NCI-H128 (cell line): ENCODE data around the gene PYGO2.
A peak's percentile ranks its signal among the peaks of the same experiment; 100 is the strongest.

Experiments used
- DNase-seq: peaks from one replicate; lab custom pipeline; 2025; ENCODE audit not compliant: unreplicated experiment; lab: John Stamatoyannopoulos, UW

PYGO2 gene

DNA sequence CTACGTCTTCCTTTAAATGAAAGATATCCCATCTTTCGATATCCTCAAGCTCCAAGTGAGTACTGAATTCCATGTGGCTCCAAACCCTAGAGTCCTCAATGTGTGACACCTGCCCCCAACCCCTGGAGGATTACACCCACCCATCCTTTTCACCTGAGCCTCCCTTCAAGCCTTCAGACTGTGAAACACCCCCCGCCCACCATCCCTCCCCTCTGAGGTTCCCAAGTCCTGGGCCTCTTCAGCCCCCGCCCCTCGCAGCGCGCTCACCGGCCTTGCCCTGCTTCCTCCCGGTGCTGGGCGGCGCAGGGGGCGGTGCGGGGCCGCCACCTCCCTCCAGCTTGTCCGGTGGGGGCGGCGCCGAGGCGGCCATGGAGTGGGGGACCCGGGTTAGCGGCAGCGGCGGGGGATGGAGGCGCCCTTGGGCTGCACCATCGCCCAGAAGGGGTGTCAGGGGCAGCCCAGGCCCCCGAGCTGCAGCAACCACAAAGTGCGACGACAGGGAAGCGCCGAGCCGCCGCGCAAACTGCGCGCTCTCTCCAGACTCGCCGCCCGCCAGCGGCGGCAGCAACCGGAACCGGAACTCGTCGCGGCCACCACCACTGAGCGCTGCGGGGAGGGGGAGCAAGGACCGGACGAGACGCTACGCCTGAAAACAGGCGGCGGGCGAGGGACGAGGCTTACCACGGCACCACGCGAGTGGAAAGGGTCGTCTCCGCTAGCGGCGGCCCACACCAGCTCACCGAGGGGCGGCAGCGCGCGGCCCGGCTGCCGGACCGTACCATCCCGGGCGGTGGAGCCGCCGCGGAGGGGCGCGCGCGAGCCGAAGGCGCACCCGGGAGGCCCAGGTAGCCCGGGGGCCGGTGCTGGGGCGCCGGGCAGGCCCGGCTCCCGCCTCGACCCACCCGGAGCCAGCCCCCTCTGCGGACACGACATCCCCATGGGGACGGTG is at the start of gene PYGO2:
PYGO2 (minus strand) TSS at position 576 of the 949 bp plus-strand sequence; CDS start at position 370, 206 bp downstream.
- DNase-seq: peak; percentile 53

- DNase-seq: no peak
Observed at GRCh38 chr1:155011004-155011416, 49.4 kb upstream of the PYGO2 start.

DNA sequence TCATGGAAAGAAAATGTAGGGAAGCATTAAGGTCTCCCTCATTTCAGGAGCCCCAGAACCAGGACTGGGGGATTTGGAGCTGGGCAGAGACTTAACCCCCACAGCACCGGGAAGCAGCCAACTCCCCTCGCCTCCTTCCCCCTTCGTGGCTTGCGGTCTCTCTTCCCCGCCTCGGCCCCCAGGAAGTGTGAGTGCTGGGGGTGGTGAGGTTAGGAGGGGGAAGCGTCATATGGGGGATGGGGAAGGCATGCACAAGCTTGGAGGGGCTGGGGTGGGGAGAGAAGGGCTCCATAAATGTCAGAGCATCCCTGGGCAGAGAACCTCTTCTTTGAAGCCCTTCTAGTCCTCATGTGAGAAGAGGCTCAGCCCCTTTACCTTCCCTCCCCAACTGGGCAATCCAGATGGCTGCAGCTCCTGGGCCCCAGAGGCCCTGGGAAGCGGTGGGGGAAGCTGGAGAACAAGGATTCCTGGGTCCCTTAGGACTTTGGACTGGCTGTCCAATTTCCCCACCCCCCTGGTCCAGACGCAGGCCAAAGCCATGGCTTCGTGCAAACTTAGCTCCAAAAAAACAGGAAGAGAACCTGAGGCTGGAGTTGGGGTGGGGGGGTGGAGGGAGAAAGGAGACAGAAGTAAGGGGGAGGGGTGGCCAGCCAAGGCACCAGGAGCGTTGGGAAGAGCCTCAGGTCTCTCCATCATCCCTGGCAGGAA is 48.8 kb upstream of the PYGO2 start:
- DNase-seq: no peak

DNA sequence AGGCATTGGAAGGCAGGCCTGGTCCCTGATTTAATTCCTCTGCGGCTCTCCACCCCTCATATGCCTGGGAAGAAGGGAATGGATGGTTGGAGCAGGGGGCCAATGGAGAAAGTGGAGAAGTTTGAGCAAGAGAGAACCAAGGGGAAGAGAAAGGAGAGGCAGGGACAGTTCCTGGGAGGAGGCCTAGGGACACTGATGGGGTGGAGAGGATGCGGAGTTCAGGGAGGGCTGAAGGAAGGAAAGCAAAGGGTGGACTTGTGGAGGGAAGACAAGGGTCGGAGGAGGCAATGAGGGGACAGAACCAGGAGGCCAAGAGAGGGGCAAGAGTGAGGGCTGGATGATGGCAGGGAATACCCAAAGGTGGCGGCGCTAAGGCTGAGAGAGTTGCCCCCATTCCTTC is 48.2 kb upstream of the PYGO2 start:
- no peak for DNase-seq

DNA sequence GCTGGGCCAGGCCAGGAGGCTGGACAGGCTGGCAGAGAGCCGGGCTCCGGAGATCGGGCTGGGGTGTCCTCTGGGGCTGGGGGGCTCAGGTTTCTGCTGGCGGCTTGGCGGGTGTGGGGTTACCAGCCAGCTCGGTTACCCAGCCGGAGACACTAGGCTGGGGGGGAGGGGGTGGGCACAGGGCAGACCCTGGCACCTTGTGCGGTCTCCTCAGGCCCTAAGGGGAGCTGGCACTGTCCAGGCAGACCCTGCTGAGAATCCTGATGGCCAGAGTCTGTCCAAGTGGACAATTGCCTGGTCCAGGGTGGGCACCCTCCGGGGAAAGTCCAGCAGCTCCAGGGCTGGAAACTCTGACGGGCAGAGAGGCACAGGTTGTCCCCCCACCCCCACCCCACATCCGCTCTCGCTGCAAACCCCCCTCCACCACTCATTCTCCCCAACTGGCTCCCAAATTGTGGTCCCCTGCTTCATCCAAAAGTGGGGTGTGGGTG is 47.7 kb upstream of the PYGO2 start:
- no peak for DNase-seq

DNA sequence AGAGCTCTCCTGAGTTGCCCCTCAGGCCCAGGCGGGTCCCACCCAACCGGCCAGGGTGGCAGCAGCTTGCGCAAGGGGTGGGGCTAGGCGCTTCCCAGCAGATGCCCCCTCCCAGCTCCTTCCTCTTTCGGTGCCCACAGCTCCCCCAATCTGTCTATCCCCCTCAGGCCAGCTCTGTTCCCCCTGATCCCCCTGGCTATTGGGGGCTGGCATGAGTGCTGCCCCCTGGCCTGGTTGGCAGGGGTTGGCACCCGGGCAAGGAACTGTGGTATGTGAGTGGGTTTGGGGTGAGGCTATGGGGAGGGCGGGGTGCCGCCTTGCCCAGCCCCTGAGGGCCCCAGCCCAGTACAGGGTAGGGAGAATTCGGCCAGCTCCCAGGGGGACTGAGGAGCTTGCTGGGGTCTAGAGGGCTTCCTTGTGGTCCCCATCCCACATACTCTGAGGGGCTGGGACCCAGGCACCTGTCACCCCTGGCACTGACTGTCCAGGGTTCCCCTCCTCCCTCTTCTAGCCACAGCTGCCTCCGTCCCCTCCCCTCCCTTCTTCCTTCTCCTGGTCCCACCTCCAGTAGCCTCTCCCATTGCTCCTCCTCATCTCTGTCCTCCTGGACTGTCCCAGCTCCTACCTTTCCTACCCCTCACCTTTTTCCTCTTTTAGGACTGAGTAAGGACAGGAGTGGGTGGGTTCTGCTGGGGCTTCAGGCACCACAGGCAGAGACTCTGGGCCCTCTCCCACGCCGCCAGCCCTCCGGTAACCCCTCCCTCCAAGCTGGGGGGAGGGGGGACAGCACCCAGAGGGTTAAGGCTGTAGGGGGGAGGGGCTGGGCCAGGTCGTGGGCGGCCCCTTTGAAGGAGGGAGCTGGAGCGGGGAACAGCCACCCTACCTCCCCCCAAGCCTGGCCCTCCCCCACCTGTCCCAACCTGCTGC is 46.7 kb upstream of the PYGO2 start:
- DNase-seq: no peak

DNA sequence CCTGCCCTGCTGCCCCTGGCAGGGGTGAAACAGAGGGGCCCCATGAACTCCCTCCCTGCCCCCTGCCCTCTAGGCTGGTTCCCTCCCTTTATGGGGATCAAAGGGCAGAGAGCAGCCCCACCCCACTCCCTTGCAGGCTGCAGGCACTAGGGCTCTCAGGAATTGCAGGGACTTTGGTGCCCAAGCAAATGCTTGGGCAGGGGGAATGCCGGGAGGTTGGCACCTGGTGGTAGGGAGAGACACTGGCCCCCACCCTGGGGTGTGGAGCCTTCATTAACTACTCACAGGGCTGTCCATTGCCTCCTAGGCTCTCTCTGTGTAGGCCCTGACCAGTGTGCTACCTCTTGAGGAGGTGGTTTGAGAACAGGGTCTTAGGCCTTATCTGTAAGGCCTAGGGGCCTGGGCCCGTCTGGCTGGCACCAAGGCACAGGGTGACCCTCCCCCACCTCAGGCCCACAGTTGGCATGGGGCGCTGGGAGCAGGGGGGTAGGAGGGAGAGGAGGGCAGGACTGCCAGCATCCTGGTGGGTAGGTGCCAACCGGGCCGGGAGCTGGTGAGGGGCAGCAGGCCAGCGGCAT is 45.8 kb upstream of the PYGO2 start:
- no peak for DNase-seq

DNA sequence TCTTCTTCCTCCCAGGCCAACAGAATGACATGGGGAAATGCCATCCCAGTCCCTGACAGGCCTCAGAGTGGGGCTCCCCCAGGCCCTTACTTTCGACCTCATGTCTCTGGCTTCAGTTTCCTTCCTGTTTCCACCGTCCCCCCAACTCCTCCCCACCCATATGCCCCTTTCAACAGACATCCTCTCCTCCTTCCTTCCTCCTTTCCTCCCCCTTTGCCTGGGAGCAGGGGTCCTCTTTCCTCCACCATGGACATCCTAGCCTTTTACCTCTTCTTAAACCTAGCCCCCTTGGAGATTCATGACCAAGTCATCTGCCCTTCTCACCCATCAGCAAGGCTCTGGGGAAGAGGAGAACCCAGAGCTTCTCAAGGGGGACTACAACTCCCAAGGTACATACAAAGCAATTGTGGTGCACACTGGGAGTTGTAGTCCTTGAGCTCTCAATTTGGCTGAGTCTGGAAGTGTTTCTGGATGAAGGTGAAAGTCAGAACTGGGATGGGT is 45.1 kb upstream of the PYGO2 start:
- no peak for DNase-seq

- no peak for DNase-seq
Observed at GRCh38 chr1:155005076-155006011, 43.8 kb upstream of the PYGO2 start.

GRCh38 chr1:155004352-155005075 is 42.9 kb upstream of the PYGO2 start:
- no peak for DNase-seq

DNA sequence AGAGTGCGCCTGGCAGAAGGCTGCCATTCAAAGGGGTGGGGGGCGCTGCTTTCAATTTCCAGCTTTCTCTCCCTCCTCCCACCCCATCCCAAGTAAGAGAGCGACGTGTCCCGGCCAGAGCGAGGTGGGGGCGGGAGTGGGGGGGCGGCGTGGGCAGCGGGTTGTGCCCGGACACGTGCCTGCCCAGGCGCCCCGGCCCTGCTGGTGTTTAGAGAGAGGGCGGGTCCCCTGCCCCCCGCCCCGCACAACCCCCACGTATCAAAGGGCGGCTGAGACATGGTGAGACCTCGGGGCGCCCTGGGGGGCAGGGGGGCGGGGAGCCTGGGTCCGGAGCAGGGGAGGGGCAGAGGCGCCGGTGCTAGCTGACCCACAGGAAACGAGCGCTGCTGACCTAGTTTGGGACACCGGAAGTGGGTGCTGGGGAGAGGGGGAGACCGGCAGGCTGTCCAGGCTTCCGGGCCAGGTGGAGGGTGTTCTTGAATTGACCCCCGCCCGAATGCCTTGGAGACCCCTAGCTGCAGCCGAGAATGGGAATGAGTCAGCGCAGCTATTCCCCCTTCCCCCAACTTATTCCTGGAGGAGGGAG is 42.3 kb upstream of the PYGO2 start:
- no peak for DNase-seq

DNA sequence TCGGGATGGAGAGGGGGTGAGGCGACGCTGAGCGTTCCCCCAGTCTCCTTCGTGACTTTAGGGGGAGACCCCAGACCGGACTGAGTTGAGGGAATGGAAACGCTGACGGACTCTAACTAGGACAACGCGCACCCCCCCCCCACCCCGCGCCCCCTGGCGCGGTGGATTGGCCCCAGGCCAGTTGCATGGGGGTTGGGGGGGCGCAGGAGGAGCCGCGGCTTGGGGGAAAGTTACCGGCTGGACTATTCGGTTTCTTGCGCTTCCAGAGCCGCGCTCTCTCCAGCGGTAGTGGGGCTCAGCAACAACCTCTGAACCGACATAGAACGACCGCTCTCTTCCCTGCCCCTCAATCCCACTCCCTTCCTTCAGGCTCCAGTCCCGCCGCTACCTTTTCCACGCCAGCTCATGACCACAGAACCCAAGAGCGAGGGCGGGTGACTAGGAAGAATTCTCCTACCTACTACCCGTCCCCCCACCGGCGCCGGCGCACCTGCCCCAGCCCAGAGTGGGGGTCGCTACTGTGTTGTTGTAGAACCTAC is 41.7 kb upstream of the PYGO2 start:
- peak; percentile 42 for DNase-seq

DNA sequence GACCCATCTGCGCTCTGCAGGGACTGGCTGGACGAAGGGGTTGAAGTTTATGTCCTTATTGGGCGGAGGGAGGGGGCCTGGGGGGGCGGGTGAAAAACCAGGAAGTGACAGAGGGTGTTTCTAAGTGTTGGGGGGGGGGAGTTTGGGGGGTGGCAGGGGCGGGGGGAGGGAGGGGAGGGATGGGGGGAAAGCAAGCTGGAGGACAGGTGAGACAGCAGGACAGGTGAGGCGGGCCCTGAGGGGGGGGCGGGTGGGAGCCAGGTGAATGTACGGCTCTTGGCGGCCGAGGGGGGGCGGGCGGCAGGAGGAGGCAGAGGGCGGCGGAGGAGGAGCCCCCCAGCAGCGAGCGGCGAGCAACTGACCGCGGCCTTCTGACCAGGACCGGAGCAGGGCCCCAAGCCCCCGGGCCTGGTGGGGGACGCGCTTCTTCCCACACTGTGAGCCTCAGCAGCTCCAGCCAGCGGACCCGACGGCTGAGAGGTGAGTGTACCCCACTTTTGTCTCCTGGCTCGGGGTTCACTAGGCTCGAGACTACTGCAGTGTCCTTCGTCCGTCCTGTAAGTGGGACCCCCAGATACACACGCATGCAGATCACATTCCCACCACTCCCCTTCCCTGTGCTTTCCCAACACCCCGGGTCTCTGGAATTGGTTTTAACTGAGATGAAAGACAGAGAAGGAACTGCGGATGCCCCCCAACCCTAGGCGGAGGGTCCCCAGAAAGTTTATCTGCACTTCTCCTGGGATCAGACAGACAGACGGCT is 41.1 kb upstream of the PYGO2 start, which contains the start of gene ZBTB7B:
ZBTB7B (plus strand) TSS at position 339 of the 763 bp plus-strand sequence. CDS start 11,859 bp downstream, outside the sequence.
- no peak for DNase-seq

GRCh38 chr1:155001675-155002463 is 40.3 kb upstream of the PYGO2 start:
- DNase-seq: peak; percentile 97

- no peak for DNase-seq
Observed at GRCh38 chr1:155001425-155001674, 39.8 kb upstream of the PYGO2 start.

GRCh38 chr1:155000726-155001424 is 39.3 kb upstream of the PYGO2 start:
- peak; percentile 88 for DNase-seq
